Trophoblast cell (in vitro differentiated cells and primary cell): Measurements from ENCODE around the gene STK10.

Experiments
- DNase-seq, 2 donors: peaks; one replicate each; pipeline ENCODE4 v3.0.0-alpha.2; 2016
- H2AFZ ChIP-seq: 2 replicates; pipeline ENCODE4 v1.6.1; 2013; ENCODE audit warnings: low read length, moderate library complexity, mild to moderate bottlenecking; ENCODE audit not compliant: insufficient read depth, poor library complexity
- H2AK5ac ChIP-seq: 2 replicates; pipeline ENCODE4 v1.6.1; 2013; ENCODE audit warnings: mild to moderate bottlenecking, low read length
- H2BK120ac ChIP-seq: 2 replicates; pipeline ENCODE4 v1.6.1; 2013; ENCODE audit warnings: low read length, mild to moderate bottlenecking, moderate library complexity; ENCODE audit not compliant: insufficient read depth, poor library complexity
- H2BK12ac ChIP-seq: 2 replicates; pipeline ENCODE4 v1.6.1; 2013; ENCODE audit warnings: mild to moderate bottlenecking, low read length, moderate library complexity
- H2BK5ac ChIP-seq: 2 replicates; pipeline ENCODE4 v1.6.1; 2013; ENCODE audit warnings: low read length, low read depth, moderate library complexity, mild to moderate bottlenecking; ENCODE audit not compliant: poor library complexity
- H3K14ac ChIP-seq: 2 replicates; pipeline ENCODE4 v1.6.1; 2013; ENCODE audit warnings: mild to moderate bottlenecking, low read length
- H3K18ac ChIP-seq: 2 replicates; pipeline ENCODE4 v1.6.1; 2013; ENCODE audit warnings: mild to moderate bottlenecking, low read length
- H3K23ac ChIP-seq: 2 replicates; pipeline ENCODE4 v1.6.1; 2013; ENCODE audit warnings: low read length
- H3K27ac ChIP-seq: 2 replicates; pipeline ENCODE4 v1.5.1; 2013; ENCODE audit warnings: low read depth, mild to moderate bottlenecking, inconsistent platforms, low read length, moderate library complexity
- H3K27me3 ChIP-seq: 2 replicates; pipeline ENCODE4 v1.6.1; 2013; ENCODE audit warnings: inconsistent platforms, mild to moderate bottlenecking, low read length, moderate library complexity; ENCODE audit not compliant: insufficient read depth
- H3K36me3 ChIP-seq, 2 experiments: 1 replicate in 1 of 2; 2 replicates in 1 of 2; pipeline ENCODE4 v1.6.1; 2013; ENCODE audit warnings: low read length in 2 of 2, mild to moderate bottlenecking in 2 of 2, moderate library complexity in 1 of 2; ENCODE audit not compliant: insufficient read depth in 2 of 2, control insufficient read depth in 1 of 2
- H3K4ac ChIP-seq: 2 replicates; pipeline ENCODE4 v1.6.1; 2013; ENCODE audit warnings: low read depth, mild to moderate bottlenecking, low read length, moderate library complexity
- H3K4me1 ChIP-seq, 2 experiments: 1 replicate in 1 of 2; 2 replicates in 1 of 2; pipeline ENCODE4 v1.6.1; 2013; ENCODE audit warnings: low read length in 2 of 2, mild to moderate bottlenecking in 2 of 2, moderate library complexity in 1 of 2; ENCODE audit not compliant: insufficient read depth in 2 of 2, control insufficient read depth in 1 of 2
- H3K4me2 ChIP-seq: 2 replicates; pipeline ENCODE4 v1.6.1; 2013; ENCODE audit warnings: inconsistent platforms, mild to moderate bottlenecking, low read length, moderate library complexity
- H3K4me3 ChIP-seq: 2 replicates; pipeline ENCODE4 v1.5.1; 2013; ENCODE audit warnings: mild to moderate bottlenecking, low read depth, low read length, inconsistent platforms
- H3K79me1 ChIP-seq: one replicate; pipeline ENCODE4 v1.6.1; 2013; ENCODE audit warnings: low read length
- H3K79me2 ChIP-seq: 2 replicates; pipeline ENCODE4 v1.6.1; 2013; ENCODE audit warnings: low read length, mild to moderate bottlenecking; ENCODE audit not compliant: control insufficient read depth, insufficient read depth, poor library complexity
- H3K9ac ChIP-seq: 2 replicates; pipeline ENCODE4 v1.6.1; 2013; ENCODE audit warnings: mild to moderate bottlenecking, low read length
- H3K9me3 ChIP-seq: 2 replicates; pipeline ENCODE4 v1.6.1; 2013; ENCODE audit warnings: low read depth, mild to moderate bottlenecking, control low read depth, inconsistent platforms, low read length; ENCODE audit not compliant: insufficient read depth
- H4K12ac ChIP-seq: 2 replicates; pipeline ENCODE4 v1.6.1; 2013; ENCODE audit warnings: low read depth, mild to moderate bottlenecking, low read length, moderate library complexity
- H4K8ac ChIP-seq: 2 replicates; pipeline ENCODE4 v1.6.1; 2013; ENCODE audit warnings: low read depth, mild to moderate bottlenecking, low read length, moderate library complexity
- H4K91ac ChIP-seq: one replicate; pipeline ENCODE4 v1.6.1; 2013; ENCODE audit warnings: low read depth, mild to moderate bottlenecking, low read length, moderate library complexity
- WGBS: extraction: QIAGEN DNeasy Blood & Tissue Kit; methylation state at CpG from one replicate; pipeline ENCODE4 v1.1.7; 2013; ENCODE audit warnings: missing lambda C conversion rate; ENCODE audit not compliant: insufficient read length, insufficient coverage; ENCODE audit errors: extremely low coverage; 5-methylcytosine and 5-hydroxymethylcytosine counted together

Gene STK10

GRCh38 chr5:172127581-172127980, 60.4 kb downstream of the STK10 start:
- H3K27ac ChIP-seq, result no peak overlapping the region
- H2BK120ac ChIP-seq, result no peak overlapping the region
- H3K27me3 ChIP-seq, result no peaks in the 10 kb centered on the region
- H4K8ac ChIP-seq, result no peak overlapping the region
- no peak overlapping the region for H2BK5ac ChIP-seq
- no peak overlapping the region for H3K14ac ChIP-seq
- no peaks in the 10 kb centered on the region for H3K79me2 ChIP-seq
- H2AK5ac ChIP-seq, result no peak overlapping the region
- no peaks in the 10 kb centered on the region for H3K9me3 ChIP-seq
- H4K91ac ChIP-seq, result no peak overlapping the region
- H2AFZ ChIP-seq, result no peak overlapping the region
- no peak overlapping the region for H3K4me3 ChIP-seq
- no peaks in the 10 kb centered on the region for H3K79me1 ChIP-seq
- no peak overlapping the region for H3K18ac ChIP-seq
- peaks cover 8 to 16% of the 10 kb centered on the region in 2 experiments for H3K36me3 ChIP-seq
- no peak for DNase-seq
- WGBS, result no CpG with 5 or more reads among the region's 5 CpGs
- H3K4me1 ChIP-seq, result peaks cover 3 to 7% of the 10 kb centered on the region in 2 experiments
- no peak overlapping the region for H4K12ac ChIP-seq
- no peak overlapping the region for H3K23ac ChIP-seq
- no peak overlapping the region for H3K4ac ChIP-seq
- H3K4me2 ChIP-seq, result no peak overlapping the region
- no peak overlapping the region for H2BK12ac ChIP-seq
- peak overlapping the region; percentile 23 for H3K9ac ChIP-seq

GRCh38 chr5:172123269-172123692, 64.7 kb downstream of the STK10 start:
- Histone ChIP-seq H3K27me3 (no peaks in the 10 kb centered on the region), H2AK5ac (no peak overlapping the region), H3K4me1 (no peaks in the 10 kb centered on the region), H3K9ac (no peak overlapping the region), H2BK12ac (no peak overlapping the region), H3K18ac (no peak overlapping the region), H4K8ac (no peak overlapping the region), H3K14ac (no peak overlapping the region), H3K79me2 (no peaks in the 10 kb centered on the region), H2BK5ac (no peak overlapping the region), H3K9me3 (no peaks in the 10 kb centered on the region), H3K4me2 (no peak overlapping the region), H2AFZ (no peak overlapping the region), H2BK120ac (no peak overlapping the region), H4K91ac (no peak overlapping the region), H3K23ac (no peak overlapping the region), H3K4ac (no peak overlapping the region), H3K27ac (no peak overlapping the region), H3K36me3 (peaks cover 10 to 16% of the 10 kb centered on the region in 2 experiments), H4K12ac (no peak overlapping the region), H3K79me1 (no peaks in the 10 kb centered on the region), H3K4me3 (no peak overlapping the region)
- no CpG with 5 or more reads among the region's 4 CpGs for WGBS
- no peak for DNase-seq

- Histone ChIP-seq H2BK120ac (no peak overlapping the region), H2AK5ac (no peak overlapping the region), H3K79me2 (no peaks in the 10 kb centered on the region), H3K27ac (no peak overlapping the region), H4K91ac (no peak overlapping the region), H2AFZ (no peak overlapping the region), H3K18ac (no peak overlapping the region), H3K4me3 (no peak overlapping the region), H3K4me2 (no peak overlapping the region), H3K27me3 (no peaks in the 10 kb centered on the region), H4K12ac (no peak overlapping the region), H3K36me3 (peaks cover 10 to 21% of the 10 kb centered on the region in 2 experiments), H4K8ac (no peak overlapping the region), H3K9ac (no peak overlapping the region), H3K79me1 (no peaks in the 10 kb centered on the region), H3K23ac (no peak overlapping the region), H2BK12ac (no peak overlapping the region), H3K9me3 (peaks cover 1% of the 10 kb centered on the region), H3K14ac (no peak overlapping the region), H3K4ac (no peak overlapping the region), H3K4me1 (no peaks in the 10 kb centered on the region), H2BK5ac (no peak overlapping the region)
- no CpG with 5 or more reads among the region's 12 CpGs for WGBS
- no peak for DNase-seq
These were observed 67.9 kb downstream of the STK10 start for GRCh38 chr5:172119921-172120688.

DNA sequence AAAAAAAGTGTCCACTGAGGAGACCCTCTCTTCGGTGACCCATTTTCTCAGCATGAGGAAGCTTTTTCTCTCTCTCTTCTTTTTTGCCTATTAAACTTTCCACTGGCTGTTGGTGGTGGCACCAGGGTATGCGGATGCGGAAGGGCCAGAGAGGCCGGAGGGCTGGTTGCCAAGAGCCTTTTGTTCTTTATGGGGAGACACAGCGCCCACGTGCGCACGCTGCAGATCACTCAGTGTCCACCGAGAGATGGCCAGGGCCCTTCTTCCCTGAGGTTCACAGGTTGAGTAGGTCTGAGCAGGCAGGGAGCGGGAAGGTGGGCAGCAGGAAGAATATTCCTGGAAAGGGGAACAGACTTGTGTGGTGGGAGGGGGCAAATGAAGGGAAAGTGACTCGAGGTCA, 69.1 kb downstream of the STK10 start:
- H3K27me3 ChIP-seq, result no peaks in the 10 kb centered on the region
- no peak overlapping the region for H4K91ac ChIP-seq
- no peaks in the 10 kb centered on the region for H3K79me1 ChIP-seq
- WGBS, result no CpG with 5 or more reads among the region's 11 CpGs
- H3K4me1 ChIP-seq, result no peaks in the 10 kb centered on the region
- H2BK5ac ChIP-seq, result no peak overlapping the region
- no peak overlapping the region for H4K12ac ChIP-seq
- H3K27ac ChIP-seq, result no peak overlapping the region
- no peak overlapping the region for H2BK120ac ChIP-seq
- no peak overlapping the region for H3K4ac ChIP-seq
- H3K4me2 ChIP-seq, result no peak overlapping the region
- DNase-seq, result no peak
- no peak overlapping the region for H2AFZ ChIP-seq
- no peak overlapping the region for H2AK5ac ChIP-seq
- H3K4me3 ChIP-seq, result no peak overlapping the region
- no peak overlapping the region for H4K8ac ChIP-seq
- H3K9ac ChIP-seq, result no peak overlapping the region
- H3K18ac ChIP-seq, result no peak overlapping the region
- H3K14ac ChIP-seq, result no peak overlapping the region
- no peaks in the 10 kb centered on the region for H3K79me2 ChIP-seq
- peaks cover 11 to 25% of the 10 kb centered on the region in 2 experiments for H3K36me3 ChIP-seq
- no peak overlapping the region for H2BK12ac ChIP-seq
- peaks cover 1% of the 10 kb centered on the region for H3K9me3 ChIP-seq
- H3K23ac ChIP-seq, result no peak overlapping the region
